Body of pancreas (tissue), 4 donors: ENCODE data around the gene DIP2B.

Experiments used
- POLR2A ChIP-seq, 3 donors: fragments of 450-650 bp; IDR thresholded peaks; one replicate each; pipeline ENCODE4 v1.6.1; 2016; ENCODE audit warnings: antibody characterized with exemption in 3 of 3, mild to moderate bottlenecking in 2 of 3
- TF ChIP-seq, protein P1 (sequence below), 7 experiments: fragments of 450-650 bp in 4 of 7; fragments of 200-600 bp in 3 of 7; sonication (generic) in 3 of 7; IDR thresholded peaks; one replicate each; pipeline ENCODE4 v1.5.1; 2016 to 2019; ENCODE audit warnings: antibody characterized with exemption in 7 of 7

DNA sequence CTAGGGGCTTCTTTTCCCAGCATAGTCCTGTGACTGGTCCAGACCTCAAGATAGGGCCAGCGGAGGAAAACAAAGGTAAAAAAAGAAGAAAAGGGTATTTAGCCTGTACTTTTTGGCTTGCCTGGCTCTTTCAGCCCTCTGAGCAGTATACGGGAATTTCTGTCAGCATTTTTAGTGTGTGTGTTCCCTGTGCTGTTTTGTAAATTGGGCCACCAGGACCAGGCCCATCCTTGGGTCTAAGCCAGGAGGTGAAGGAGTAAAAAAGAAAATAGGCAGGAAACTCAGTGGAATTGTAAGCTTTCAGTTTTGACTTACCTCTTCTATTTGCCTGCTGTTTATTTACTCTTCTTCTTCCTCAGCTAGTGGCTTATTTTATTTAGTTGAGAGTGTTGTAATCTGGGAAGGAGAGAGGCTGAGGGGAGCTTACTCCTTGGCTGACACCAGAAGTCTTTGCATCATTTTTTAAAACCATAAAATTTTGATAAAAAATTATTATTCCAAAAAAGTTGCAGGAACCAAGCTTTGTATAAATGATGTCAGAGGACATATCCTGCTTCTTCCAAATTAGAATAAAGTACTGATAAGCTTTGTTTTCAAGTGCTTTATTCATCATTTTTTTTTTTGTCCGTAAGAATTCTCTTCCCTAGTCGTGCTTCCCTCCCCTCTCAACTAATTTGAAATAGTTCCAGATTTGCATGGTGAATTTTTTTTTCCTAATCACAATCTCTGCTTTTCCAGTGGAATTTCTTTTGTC lies 63.7 kb downstream of the DIP2B start:
- TF ChIP-seq, protein P1, sequence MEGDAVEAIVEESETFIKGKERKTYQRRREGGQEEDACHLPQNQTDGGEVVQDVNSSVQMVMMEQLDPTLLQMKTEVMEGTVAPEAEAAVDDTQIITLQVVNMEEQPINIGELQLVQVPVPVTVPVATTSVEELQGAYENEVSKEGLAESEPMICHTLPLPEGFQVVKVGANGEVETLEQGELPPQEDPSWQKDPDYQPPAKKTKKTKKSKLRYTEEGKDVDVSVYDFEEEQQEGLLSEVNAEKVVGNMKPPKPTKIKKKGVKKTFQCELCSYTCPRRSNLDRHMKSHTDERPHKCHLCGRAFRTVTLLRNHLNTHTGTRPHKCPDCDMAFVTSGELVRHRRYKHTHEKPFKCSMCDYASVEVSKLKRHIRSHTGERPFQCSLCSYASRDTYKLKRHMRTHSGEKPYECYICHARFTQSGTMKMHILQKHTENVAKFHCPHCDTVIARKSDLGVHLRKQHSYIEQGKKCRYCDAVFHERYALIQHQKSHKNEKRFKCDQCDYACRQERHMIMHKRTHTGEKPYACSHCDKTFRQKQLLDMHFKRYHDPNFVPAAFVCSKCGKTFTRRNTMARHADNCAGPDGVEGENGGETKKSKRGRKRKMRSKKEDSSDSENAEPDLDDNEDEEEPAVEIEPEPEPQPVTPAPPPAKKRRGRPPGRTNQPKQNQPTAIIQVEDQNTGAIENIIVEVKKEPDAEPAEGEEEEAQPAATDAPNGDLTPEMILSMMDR (IDR thresholded peaks at IDR 0.05) = no peak
- no peak for TF ChIP-seq POLR2A (IDR thresholded peaks at IDR 0.05)
